Measurements from ENCODE around the gene NATD1. TPM values are rescaled to one million over a fixed set of nuclear protein-coding genes. Genes with fewer than 3 reads are reported as not detected.
A peak's percentile ranks its signal among the peaks of the same experiment; 100 is the strongest.

The NATD1 gene
- total RNA-seq, 1 donor from 2014 or later, result 5.9 TPM

- ATAC-seq, result no peak
- DNase-seq (ENCODE audit: low spot score), result no peak
These were observed 38.1 kb upstream of the NATD1 start for GRCh38 chr17:21291357-21291756.

- ATAC-seq, result peak; percentile 38
These were observed 36.8 kb upstream of the NATD1 start for GRCh38 chr17:21289902-21290571.

DNA sequence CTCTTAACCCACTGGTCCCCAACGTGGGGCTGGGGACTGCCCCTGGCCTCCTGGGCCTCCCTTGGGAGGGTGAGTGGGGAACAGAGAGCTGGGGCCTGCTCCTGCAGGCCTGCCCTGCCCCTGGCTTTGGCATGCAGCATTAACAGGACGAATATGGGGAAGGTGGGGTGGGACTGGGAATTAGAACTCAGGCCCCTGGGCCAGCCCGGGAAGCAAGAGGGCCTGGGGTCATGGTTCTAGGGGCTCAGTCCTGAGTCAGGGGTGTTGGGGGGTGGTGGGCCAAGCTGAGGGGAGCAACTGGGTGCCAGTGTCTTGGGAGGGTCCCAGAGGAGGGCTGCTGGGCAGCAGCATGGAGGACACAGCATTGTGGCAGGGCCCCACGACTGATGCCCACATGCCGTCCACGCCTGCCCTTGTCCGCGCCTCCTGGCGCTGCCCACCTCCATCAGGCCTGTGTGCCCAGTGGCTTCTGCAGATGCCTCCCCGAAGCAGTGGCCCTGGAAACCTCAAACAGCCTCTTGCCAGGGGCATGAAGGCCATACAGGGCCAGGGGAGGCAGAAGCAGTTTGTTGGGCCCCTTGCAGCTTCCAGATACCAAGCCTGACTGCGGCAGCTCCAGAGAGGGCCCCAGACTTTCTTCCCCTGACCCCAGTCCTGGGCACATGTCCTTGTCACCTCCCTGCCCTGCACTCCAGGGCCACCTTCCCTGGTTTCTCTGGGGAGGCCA, 36.1 kb upstream of the NATD1 start:
- DNase-seq (ENCODE audit: low spot score) (no peak), ATAC-seq (no peak)

More at GRCh38 chr17:21289902-21290571, 36.8 kb upstream of the NATD1 start:
- peak; percentile 86 for DNase-seq (ENCODE audit: low spot score)

- DNase-seq (ENCODE audit: low spot score) (no peak), ATAC-seq (no peak)
These were observed 35.4 kb upstream of the NATD1 start for GRCh38 chr17:21288571-21289017.

DNA sequence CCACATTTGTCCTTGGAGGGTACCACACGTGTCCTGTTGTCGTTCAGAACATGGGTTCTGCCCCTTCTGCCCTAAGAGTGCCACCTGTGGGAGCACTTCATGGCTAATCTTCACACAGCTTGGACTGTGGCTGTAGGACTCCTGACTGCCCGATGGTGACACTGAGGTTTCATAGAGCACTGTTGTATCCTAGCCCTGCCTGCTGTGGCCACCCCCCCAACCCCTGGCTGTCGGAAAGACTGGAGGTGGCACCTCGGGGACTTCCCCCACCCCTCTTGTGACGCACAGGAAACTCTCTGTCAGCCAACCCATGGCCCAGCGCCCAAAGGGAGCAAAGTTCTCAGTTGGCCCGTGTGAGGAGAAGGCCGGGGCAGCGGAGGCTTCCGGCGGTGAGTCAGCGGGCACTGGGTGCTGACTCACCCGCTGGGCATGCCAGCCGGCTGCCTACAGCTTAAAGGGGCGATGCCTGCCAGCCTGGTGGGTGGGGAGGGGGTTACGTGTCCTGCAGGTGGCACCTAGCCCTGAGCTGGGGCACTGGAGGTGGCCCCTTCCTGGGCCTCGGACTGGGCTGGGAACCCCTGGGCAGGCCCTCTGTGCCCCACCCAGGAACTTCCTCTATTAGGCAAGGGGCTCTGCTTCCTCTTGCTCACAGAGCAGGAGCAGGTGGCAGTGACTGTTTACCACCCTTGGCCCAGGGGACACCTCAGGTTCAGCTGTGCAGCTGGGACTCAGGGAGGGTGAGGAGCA, 34.7 kb upstream of the NATD1 start:
- peak; percentile 57 for ATAC-seq
- peak; percentile 99 for DNase-seq (ENCODE audit: low spot score)

GRCh38 chr17:21286909-21287702, 33.9 kb upstream of the NATD1 start:
- ATAC-seq (peak; percentile 0), DNase-seq (ENCODE audit: low spot score) (no peak)

- DNase-seq (ENCODE audit: low spot score), result peak; percentile 91
These were observed 33.0 kb upstream of the NATD1 start for GRCh38 chr17:21286066-21286770.

GRCh38 chr17:21285164-21286065, 32.2 kb upstream of the NATD1 start:
- DNase-seq (ENCODE audit: low spot score) (no peak), ATAC-seq (peak; percentile 3)

More at GRCh38 chr17:21286066-21286770, 33.0 kb upstream of the NATD1 start:
- peak; percentile 34 for ATAC-seq

DNA sequence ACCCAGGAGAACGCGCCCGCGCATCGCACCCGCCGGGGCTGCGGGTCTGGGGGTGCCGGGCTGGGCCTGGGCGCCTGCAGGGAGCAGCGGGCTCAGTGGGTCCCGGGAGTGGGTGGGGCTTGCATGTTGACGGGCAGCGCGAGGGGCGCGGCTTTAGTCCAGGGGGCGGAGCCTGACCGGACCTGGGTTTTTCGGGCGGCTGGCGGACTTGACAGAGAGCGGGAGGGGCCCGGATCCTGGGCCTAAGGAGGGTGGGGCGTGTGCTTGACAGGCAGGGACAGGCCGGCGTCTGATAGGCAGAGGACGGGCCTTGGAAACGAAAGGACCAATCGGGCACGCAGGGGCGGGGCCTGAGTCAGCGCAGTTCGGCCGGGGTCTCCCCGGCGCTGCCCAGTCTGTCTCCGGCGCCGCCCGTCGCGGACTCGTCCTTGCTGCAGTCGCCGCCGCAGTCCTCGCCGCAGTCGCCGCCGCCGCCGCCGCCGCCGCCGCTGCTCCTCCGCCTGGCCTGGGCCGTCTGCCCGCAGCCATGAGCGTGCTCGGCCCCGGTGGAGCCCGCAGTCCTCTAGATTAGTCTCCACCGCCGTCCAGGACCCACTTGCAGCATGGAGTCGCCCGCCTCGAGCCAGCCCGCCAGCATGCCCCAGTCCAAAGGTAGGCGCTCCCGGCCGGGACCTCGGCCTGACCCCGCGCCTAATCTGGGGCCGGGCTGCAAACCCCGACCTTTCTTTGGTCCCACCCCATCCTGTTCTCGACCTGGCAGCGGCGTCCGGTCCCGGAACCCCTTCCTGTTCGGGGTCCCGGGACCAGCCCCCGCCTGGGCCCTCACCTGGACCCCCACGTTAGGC, 31.3 kb upstream of the NATD1 start, which contains the start of gene MAP2K3:
MAP2K3 (plus strand) TSS at position 393 of the 845 bp plus-strand sequence; CDS start at position 603, 210 bp downstream.
- ATAC-seq (peak; percentile 73), DNase-seq (ENCODE audit: low spot score) (peak; percentile 99)

- ATAC-seq (peak; percentile 1), DNase-seq (ENCODE audit: low spot score) (no peak)
These were observed 30.5 kb upstream of the NATD1 start for GRCh38 chr17:21283482-21284318.

GRCh38 chr17:21282850-21283249, 29.6 kb upstream of the NATD1 start:
- DNase-seq (ENCODE audit: low spot score) (no peak), ATAC-seq (no peak)

DNA sequence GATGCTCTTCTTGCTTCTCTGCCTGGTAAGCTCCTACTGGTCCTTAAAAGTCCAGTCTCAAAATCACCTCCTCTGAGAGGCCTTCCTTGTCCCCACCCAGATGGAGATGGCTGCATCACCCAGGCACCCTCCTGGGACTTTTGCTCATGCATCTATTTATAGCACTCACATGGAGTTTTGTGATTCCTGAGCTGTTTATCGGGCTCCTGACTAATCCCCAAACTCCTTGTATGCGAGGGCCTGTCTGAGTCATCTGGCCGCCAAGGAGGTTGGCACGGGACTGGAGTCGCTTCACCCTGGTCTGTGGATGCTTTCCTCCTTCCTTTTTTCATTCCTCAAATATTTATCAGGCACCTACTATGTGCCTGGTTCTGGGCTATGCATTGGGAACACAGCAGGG, 29.0 kb upstream of the NATD1 start:
- DNase-seq (ENCODE audit: low spot score), result peak; percentile 39
- ATAC-seq, result no peak

DNA sequence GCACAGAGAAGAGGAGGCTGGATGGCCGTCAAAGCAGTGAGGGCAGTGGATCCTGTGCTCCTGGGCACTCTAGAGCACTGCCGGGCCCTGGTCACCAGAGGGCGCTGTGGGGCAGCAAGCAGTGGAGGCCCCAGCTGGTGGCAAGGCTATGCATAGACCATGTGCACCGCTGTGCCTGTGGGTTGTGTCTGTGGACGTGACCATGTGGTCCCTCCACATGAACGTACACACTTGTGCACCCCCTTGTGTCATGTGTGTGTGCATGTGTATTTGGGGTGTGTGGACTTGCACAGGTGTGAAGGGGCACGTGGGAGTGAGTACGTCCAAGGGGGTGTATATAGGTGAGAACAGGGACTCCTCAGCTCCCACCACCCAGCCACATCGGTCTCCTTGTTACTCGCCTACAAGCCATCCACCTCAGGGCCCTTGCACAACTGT, 26.9 kb upstream of the NATD1 start:
- ATAC-seq, result peak; percentile 61
- DNase-seq (ENCODE audit: low spot score), result peak; percentile 90

GRCh38 chr17:21279582-21279981, 26.4 kb upstream of the NATD1 start:
- peak; percentile 44 for DNase-seq (ENCODE audit: low spot score)
- ATAC-seq, result no peak

- ATAC-seq (no peak), DNase-seq (ENCODE audit: low spot score) (peak; percentile 43)
These were observed 26.0 kb upstream of the NATD1 start for GRCh38 chr17:21279198-21279535.

DNA sequence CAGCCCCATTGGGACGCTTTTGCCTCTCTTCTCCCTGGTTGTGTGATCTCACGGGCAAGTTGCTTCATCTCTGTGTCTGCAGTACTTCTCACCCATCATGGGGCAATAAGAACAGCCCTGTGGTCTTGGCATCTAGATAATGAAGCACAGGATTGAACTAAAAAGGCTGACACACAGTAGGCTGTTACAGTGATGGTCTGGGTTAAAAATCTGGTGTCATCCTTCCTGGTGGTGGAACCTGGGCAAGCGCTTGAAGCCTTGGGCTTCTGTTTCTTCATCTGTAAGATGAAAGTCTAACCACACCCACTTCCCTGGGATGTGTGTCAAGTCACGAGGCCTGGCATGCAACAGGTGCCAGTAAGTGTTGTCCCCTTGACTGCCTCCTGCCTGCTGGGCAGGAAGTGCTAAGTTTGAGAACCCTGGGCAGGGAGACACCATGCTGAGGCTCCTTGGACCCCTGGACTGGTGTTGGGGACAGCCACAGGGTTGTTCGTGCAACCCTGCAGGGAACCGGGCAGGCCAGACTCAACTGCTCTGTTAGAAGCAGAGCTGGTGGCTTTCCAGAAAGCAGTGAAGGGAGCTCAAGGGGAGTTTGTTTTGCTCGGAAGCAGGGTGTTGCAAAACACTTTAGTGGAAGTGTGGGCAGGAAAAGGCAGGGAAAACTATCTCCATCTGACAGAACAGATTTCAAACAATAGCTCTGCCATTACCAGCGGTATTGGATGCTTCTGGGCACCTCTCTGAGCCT, 25.4 kb upstream of the NATD1 start:
- ATAC-seq, result no peak
- DNase-seq (ENCODE audit: low spot score), result peak; percentile 50
